HG03457 (cell line): ENCODE results near the gene PAH.
"Not testable (repeated sequence)": the region's sequence is repeated elsewhere in the genome, so short reads cannot be mapped to it uniquely, and the experiment has no call there.

Source experiments
- ATAC-seq: cut with Tn5 transposase; IDR thresholded peaks from one replicate; pipeline ENCODE4 v1.9.1; 2021; ENCODE audit warnings: moderate number of reproducible peaks; ENCODE audit not compliant: unreplicated experiment

Gene PAH

GRCh38 chr12:102833687-102834441 is 83.2 kb downstream of the PAH start:
- ATAC-seq, result no peak

GRCh38 chr12:102832826-102833225 is 84.2 kb downstream of the PAH start:
- not testable (repeated sequence) for ATAC-seq

GRCh38 chr12:102824218-102824835 is 92.7 kb downstream of the PAH start:
- ATAC-seq, result no peak

GRCh38 chr12:102821149-102821548 is 95.9 kb downstream of the PAH start:
- ATAC-seq, result no peak

GRCh38 chr12:102816816-102817434 is 100.1 kb downstream of the PAH start:
- ATAC-seq, result no peak

- ATAC-seq, result no peak
These were observed 102.2 kb downstream of the PAH start for GRCh38 chr12:102814691-102815367.

- ATAC-seq, result no peak
These were observed 104.7 kb downstream of the PAH start for GRCh38 chr12:102812344-102812743.

GRCh38 chr12:102811110-102811737 is 105.8 kb downstream of the PAH start:
- no peak for ATAC-seq

GRCh38 chr12:102808412-102808811 is 108.6 kb downstream of the PAH start:
- no peak for ATAC-seq

- no peak for ATAC-seq
These were observed 110.5 kb downstream of the PAH start for GRCh38 chr12:102806592-102806991.

GRCh38 chr12:102806110-102806509 is 110.9 kb downstream of the PAH start:
- no peak for ATAC-seq

GRCh38 chr12:102800565-102800964 is 116.5 kb downstream of the PAH start:
- ATAC-seq, result no peak

GRCh38 chr12:102799229-102799628 is 117.8 kb downstream of the PAH start:
- ATAC-seq, result no peak

- ATAC-seq, result no peak
These were observed 119.5 kb downstream of the PAH start for GRCh38 chr12:102797528-102797927.

- no peak for ATAC-seq
These were observed 123.1 kb downstream of the PAH start for GRCh38 chr12:102793921-102794320.
